Measurements from ENCODE around the gene AP5S1. TPM values are rescaled to one million over a fixed set of nuclear protein-coding genes. Genes with fewer than 3 reads are reported as not detected.

The AP5S1 gene
- 10 to 100 TPM; 21.2 to 50.3 (median 25.9) TPM for total RNA-seq
- polyA plus RNA-seq: 10 to 100 TPM in 2 of 3 donors, 1 to 10 TPM in 1; 9.6 to 10.5 (median 10.2) TPM
- long read RNA-seq, donor 1, full-length matches to known transcripts: 6 of 6 reads
- long read RNA-seq, donor 1, partial matches to known transcripts: 0 of 6 reads
- long read RNA-seq, donor 1, other reads (novel, unspliced or antisense): 0 of 6 reads
- long read RNA-seq, donor 2, full-length matches to known transcripts: 2 of 2 reads
- long read RNA-seq, donor 2, partial matches to known transcripts: 0 of 2 reads
- long read RNA-seq, donor 2, other reads (novel, unspliced or antisense): 0 of 2 reads
- long read RNA-seq, donor 3, full-length matches to known transcripts: 7 of 7 reads
- long read RNA-seq, donor 3, partial matches to known transcripts: 0 of 7 reads
- long read RNA-seq, donor 3, other reads (novel, unspliced or antisense): 0 of 7 reads
- long read RNA-seq, donor 4, full-length matches to known transcripts: 11 of 13 reads
- long read RNA-seq, donor 4, partial matches to known transcripts: 0 of 13 reads
- long read RNA-seq, donor 4, other reads (novel, unspliced or antisense): 2 of 13 reads
- long read RNA-seq, donor 5, full-length matches to known transcripts: 21 of 28 reads
- long read RNA-seq, donor 5, partial matches to known transcripts: 0 of 28 reads
- long read RNA-seq, donor 5, other reads (novel, unspliced or antisense): 7 of 28 reads
- long read RNA-seq, donor 6, full-length matches to known transcripts: 5 of 9 reads
- long read RNA-seq, donor 6, partial matches to known transcripts: 0 of 9 reads
- long read RNA-seq, donor 6, other reads (novel, unspliced or antisense): 4 of 9 reads
- long read RNA-seq, donor 7, full-length matches to known transcripts: 2 of 2 reads
- long read RNA-seq, donor 7, partial matches to known transcripts: 0 of 2 reads
- long read RNA-seq, donor 7, other reads (novel, unspliced or antisense): 0 of 2 reads
- long read RNA-seq, donor 8, full-length matches to known transcripts: 6 of 6 reads
- long read RNA-seq, donor 8, partial matches to known transcripts: 0 of 6 reads
- long read RNA-seq, donor 8, other reads (novel, unspliced or antisense): 0 of 6 reads
- long read RNA-seq, donor 9, full-length matches to known transcripts: 6 of 6 reads
- long read RNA-seq, donor 9, partial matches to known transcripts: 0 of 6 reads
- long read RNA-seq, donor 9, other reads (novel, unspliced or antisense): 0 of 6 reads
- long read RNA-seq, donor 10, full-length matches to known transcripts: 3 of 3 reads
- long read RNA-seq, donor 10, partial matches to known transcripts: 0 of 3 reads
- long read RNA-seq, donor 10, other reads (novel, unspliced or antisense): 0 of 3 reads

GRCh38 chr20:3820048-3820900, at the start of gene AP5S1:
TSS of gene AP5S1 (plus strand) at chr20:3820547. CDS start at chr20:3822118, 1,571 bp downstream.
- DNase-seq: peak; percentile 97 to 99 (median 98)
- intact Hi-C loops (cut with DNase I): no loop called here
- Histone ChIP-seq H3K9me3 (replicated peaks in 1 of 3) (no peaks in the 10 kb centered on the region), H3K27me3 (no peaks in the 10 kb centered on the region), H3K36me3 (replicated peaks in 1 of 2) (peaks cover 0 to 30% of the 10 kb centered on the region in 2 donors), H3K4me1 (replicated peaks in 1 of 2) (peaks cover 4 to 18% of the 10 kb centered on the region in 2 donors), H3K27ac (peak within 1 kb of the TSS; percentile 82 to 100 (median 99)), H3K4me3 (peak within 1 kb of the TSS; percentile 43 to 92 (median 86))
- TF ChIP-seq POLR2A (IDR thresholded peaks at IDR 0.05): peak in 1 of 2 donors; percentile 59
- TF ChIP-seq CTCF (IDR thresholded peaks at IDR 0.05): peak; percentile 85 to 100 (median 98)
- 0 to 1% (median 0%) methylated on average over 29 to 96 of the region's 96 CpGs for WGBS, 4 donors

- Histone ChIP-seq H3K4me3 (no peak overlapping the region), H3K4me1 (replicated peaks in 1 of 2) (peaks cover 15 to 21% of the 10 kb centered on the region in 2 donors), H3K9me3 (replicated peaks in 1 of 3) (no peaks in the 10 kb centered on the region), H3K27me3 (no peaks in the 10 kb centered on the region), H3K36me3 (replicated peaks in 1 of 2) (no peaks in the 10 kb centered on the region), H3K27ac (no peak overlapping the region)
- WGBS, 4 donors: 58 to 77% (median 72%) methylated on average over 7 of the region's 7 CpGs
- intact Hi-C loops (cut with DNase I): no loop called here
- DNase-seq: no peak
- TF ChIP-seq CTCF (IDR thresholded peaks at IDR 0.05) (no peak), POLR2A (IDR thresholded peaks at IDR 0.05) (no peak)
Observed at GRCh38 chr20:3771552-3772058, 48.7 kb upstream of the AP5S1 start.

- TF ChIP-seq POLR2A (IDR thresholded peaks at IDR 0.05) (no peak), CTCF (IDR thresholded peaks at IDR 0.05) (no peak)
- DNase-seq: no peak
- 82 to 90% (median 88%) methylated on average over 4 of the region's 4 CpGs for WGBS, 4 donors
- H3K27me3 ChIP-seq: no peaks in the 10 kb centered on the region
- no peaks in the 10 kb centered on the region for H3K9me3 ChIP-seq (replicated peaks in 1 of 3)
- no peaks in the 10 kb centered on the region for H3K36me3 ChIP-seq (replicated peaks in 1 of 2)
- no peak overlapping the region for H3K4me3 ChIP-seq
- H3K27ac ChIP-seq: no peak overlapping the region
- intact Hi-C loops (cut with DNase I): no loop called here
- peaks cover 9 to 14% of the 10 kb centered on the region in 2 donors for H3K4me1 ChIP-seq (replicated peaks in 1 of 2)
Observed at GRCh38 chr20:3775457-3776108, 44.8 kb upstream of the AP5S1 start.

Data from adrenal gland (tissue), 19 donors.